ENCODE measurements around the gene DOP1B.
"Not testable (repeated sequence)": the region's sequence is repeated elsewhere in the genome, so short reads cannot be mapped to it uniquely, and the experiment has no call there.

DOP1B gene

GRCh38 chr21:36156815-36157670, at the start of gene DOP1B:
DOP1B (plus strand) TSS chr21:36156824; CDS start chr21:36164734, 7,910 bp downstream.
- no peak for DNase-seq

GRCh38 chr21:36109868-36110267, 46.8 kb upstream of the DOP1B start:
- DNase-seq = no peak

GRCh38 chr21:36111238-36111637, 45.4 kb upstream of the DOP1B start:
- DNase-seq = no peak

- DNase-seq = no peak
These were observed 42.8 kb upstream of the DOP1B start for GRCh38 chr21:36113647-36114428.

- no peak for DNase-seq
These were observed 41.4 kb upstream of the DOP1B start for GRCh38 chr21:36115138-36115730.

GRCh38 chr21:36117286-36117741, 39.3 kb upstream of the DOP1B start:
- no peak for DNase-seq

- DNase-seq = no peak
These were observed 36.2 kb upstream of the DOP1B start for GRCh38 chr21:36120304-36120888.

GRCh38 chr21:36122977-36123376, 33.6 kb upstream of the DOP1B start:
- no peak for DNase-seq

- no peak for DNase-seq
These were observed 32.2 kb upstream of the DOP1B start for GRCh38 chr21:36124395-36124794.

GRCh38 chr21:36125512-36126207, 31.0 kb upstream of the DOP1B start:
- peak; percentile 66 for DNase-seq

GRCh38 chr21:36126208-36126565, 30.4 kb upstream of the DOP1B start:
- DNase-seq = no peak

- DNase-seq = no peak
These were observed 30.0 kb upstream of the DOP1B start for GRCh38 chr21:36126621-36127110.

GRCh38 chr21:36127250-36127904, 29.2 kb upstream of the DOP1B start:
- DNase-seq = no peak

- DNase-seq = no peak
These were observed 28.6 kb upstream of the DOP1B start for GRCh38 chr21:36127977-36128376.

GRCh38 chr21:36129219-36129618, 27.4 kb upstream of the DOP1B start:
- no peak for DNase-seq

- not testable (repeated sequence) for DNase-seq
These were observed 26.2 kb upstream of the DOP1B start for GRCh38 chr21:36130414-36130762.

GRCh38 chr21:36130839-36131238, 25.8 kb upstream of the DOP1B start:
- not testable (repeated sequence) for DNase-seq

GRCh38 chr21:36132696-36133095, 23.9 kb upstream of the DOP1B start:
- no peak for DNase-seq

GRCh38 chr21:36134803-36135390, 21.7 kb upstream of the DOP1B start, which contains the start of gene CBR3:
CBR3 (plus strand) TSS chr21:36135079; CDS start chr21:36135193, 114 bp downstream.
- DNase-seq = peak; percentile 69

GRCh38 chr21:36135391-36136102, 21.1 kb upstream of the DOP1B start:
- peak; percentile 82 for DNase-seq

- not testable (repeated sequence) for DNase-seq
These were observed 16.8 kb upstream of the DOP1B start for GRCh38 chr21:36139791-36140190.

All from islet precursor cell (in vitro differentiated cells).